Lung (tissue), 12 donors: ENCODE measurements around the gene KCNJ5. TPM values are rescaled to one million over a fixed set of nuclear protein-coding genes. Genes with fewer than 3 reads are reported as not detected.

Source experiments
- ATAC-seq: fragments of 200-7000 bp; cut with Tn5 transposase; one replicate; pipeline ENCODE4 v1.9.1; 2020; ENCODE audit warnings: moderate number of reproducible peaks; ENCODE audit not compliant: insufficient read depth, low FRiP score
- DNase-seq, 3 donors: peaks; one replicate each; pipeline ENCODE4 v3.0.0-alpha.2; 2013 to 2017
- H3K27ac ChIP-seq, 2 donors: one replicate each; pipeline ENCODE4 v1.5.1; 2013; ENCODE audit warnings: mild to moderate bottlenecking in 2 of 2, moderate library complexity in 2 of 2, control low read depth in 1 of 2, inconsistent platforms in 1 of 2, low read depth in 1 of 2, low read length in 1 of 2
- H3K27me3 ChIP-seq, 3 donors: one replicate each; pipeline ENCODE4 v1.5.1; 2013; ENCODE audit warnings: low read length in 2 of 3; ENCODE audit not compliant: control insufficient read depth in 3 of 3, insufficient read depth in 3 of 3
- H3K36me3 ChIP-seq, 4 donors: one replicate each; pipeline ENCODE4 v1.5.1; 2013; ENCODE audit warnings: low read length in 4 of 4, mild to moderate bottlenecking in 1 of 4, moderate library complexity in 1 of 4; ENCODE audit not compliant: control insufficient read depth in 4 of 4, insufficient read depth in 4 of 4
- H3K4me1 ChIP-seq, 5 donors: one replicate each; pipeline ENCODE4 v1.5.1; 2013; ENCODE audit warnings: low read length in 5 of 5, mild to moderate bottlenecking in 2 of 5, moderate library complexity in 1 of 5; ENCODE audit not compliant: control insufficient read depth in 5 of 5, insufficient read depth in 5 of 5
- H3K4me3 ChIP-seq: one replicate; pipeline ENCODE4 v1.5.1; 2013; ENCODE audit warnings: mild to moderate bottlenecking, control low read depth, moderate library complexity
- H3K9ac ChIP-seq, 2 donors: one replicate each; pipeline ENCODE4 v1.5.1; 2013; ENCODE audit warnings: low read length in 2 of 2, control low read depth in 1 of 2; ENCODE audit not compliant: insufficient read depth in 1 of 2
- H3K9me3 ChIP-seq, 4 donors: one replicate each; pipeline ENCODE4 v1.5.1; 2013; ENCODE audit warnings: low read length in 3 of 4, mild to moderate bottlenecking in 1 of 4, moderate library complexity in 1 of 4; ENCODE audit not compliant: control insufficient read depth in 4 of 4, insufficient read depth in 3 of 4
- WGBS, 2 donors: extraction: QIAGEN DNeasy Blood & Tissue Kit; methylation state at CpG; one replicate each; pipeline ENCODE4 v1.1.7; 2013; 5-methylcytosine and 5-hydroxymethylcytosine counted together
- polyA plus RNA-seq, 2 donors: library from polyadenylated mRNA; stranded (reverse); fragments of 200-250 nt; gene quantifications; one replicate each; pipeline ENCODE4 v1.2.1, GENCODE V29; 2013
- total RNA-seq, 2 donors: library from RNA; depleted of rRNA in 1 of 2; stranded (reverse); fragments of >200 nt in 1 of 2; gene quantifications; one replicate each; pipeline ENCODE4 v1.2.1, GENCODE V29; 2014 to 2021
- TF ChIP-seq, protein P1 (sequence below): IDR thresholded peaks from 2 replicates; pipeline ENCODE4 v1.5.1; 2012; ENCODE audit warnings: mild to moderate bottlenecking; ENCODE audit errors: control extremely low read depth, extremely low read depth
- donor health status: control.
- donor health status: control.
- donor health status: Bipolar disorder and iron deficiency.
- donor health status: healthy.
- donor health status: DM: yes; HTN: yes; CAD: no.

Gene KCNJ5
- total and polyA plus RNA-seq, 4 donors: 2.0 to 5.0 (median 2.8) TPM

DNA sequence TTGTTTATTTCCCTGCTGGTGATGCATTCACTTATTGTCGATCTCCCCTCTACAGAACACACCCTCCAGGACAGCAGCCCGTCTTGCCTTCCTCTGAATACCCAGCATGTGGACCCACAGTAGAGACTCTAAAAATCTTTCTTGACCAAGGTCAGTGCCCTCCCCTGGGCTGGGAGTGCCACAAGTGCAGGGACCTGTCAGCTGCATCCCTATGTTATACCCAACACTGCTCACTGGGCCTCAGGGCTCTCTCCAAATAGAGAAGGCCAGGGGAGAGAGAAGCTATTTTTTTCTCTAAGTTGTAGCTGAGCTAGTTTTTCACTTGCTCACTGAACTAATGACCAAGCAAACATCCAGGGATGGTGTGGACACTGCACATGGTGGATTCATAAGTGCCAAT lies 33.8 kb upstream of the KCNJ5 start:
- no peak overlapping the region for H3K4me3 ChIP-seq
- 77 to 86% methylated on average over 2 of the region's 2 CpGs for WGBS, 2 donors

DNA sequence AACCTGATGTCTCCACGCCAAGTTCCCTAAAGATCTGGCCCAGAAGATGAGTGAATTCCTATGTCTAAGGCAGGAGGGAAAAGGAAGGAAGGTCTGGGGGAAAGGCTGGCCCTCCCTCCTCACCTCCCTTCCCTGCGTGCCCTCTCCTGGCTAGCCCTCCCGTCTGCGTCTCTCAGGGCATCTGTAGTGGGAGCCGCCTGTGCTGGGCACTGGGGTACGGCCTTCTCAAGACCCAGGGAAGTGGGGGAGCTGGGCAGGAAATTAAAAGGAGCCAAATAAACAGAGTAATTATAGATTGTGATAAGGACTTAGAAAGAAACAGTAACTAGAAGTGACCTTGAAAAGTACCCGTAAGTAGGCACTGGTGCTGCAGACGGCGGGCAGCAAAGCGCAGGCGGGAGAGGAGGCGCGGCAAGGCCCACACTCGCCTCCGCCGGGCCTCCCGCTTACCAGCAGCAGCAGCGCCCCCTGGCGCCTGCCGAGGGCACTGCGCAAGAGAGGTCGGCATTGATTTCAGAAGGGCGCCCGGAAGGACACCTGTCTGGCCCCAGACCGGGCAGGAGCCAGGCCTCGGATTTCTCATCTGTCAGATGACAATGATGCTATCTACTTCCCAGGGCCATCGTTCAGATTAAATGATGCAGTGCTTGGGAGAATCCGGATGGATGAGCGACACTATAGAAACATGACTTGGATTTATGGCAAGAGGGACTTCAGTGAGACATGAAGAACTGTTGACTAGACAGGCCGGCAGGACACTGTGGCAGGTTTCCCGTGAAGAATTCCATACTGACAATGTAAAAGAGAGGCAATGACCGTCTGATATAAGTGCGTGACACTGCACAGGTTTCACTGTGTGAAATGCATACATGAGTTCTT lies 31.4 kb upstream of the KCNJ5 start:
- Histone ChIP-seq H3K27me3 (no peaks in the 10 kb centered on the region), H3K4me3 (no peak overlapping the region), H3K4me1 (peaks cover 0 to 9% (median 0%) of the 10 kb centered on the region in 5 donors), H3K9me3 (no peaks in the 10 kb centered on the region), H3K27ac (no peak overlapping the region), H3K9ac (no peak overlapping the region), H3K36me3 (no peaks in the 10 kb centered on the region)
- peak; percentile 65 to 81 (median 74) for DNase-seq
- TF ChIP-seq, protein P1, sequence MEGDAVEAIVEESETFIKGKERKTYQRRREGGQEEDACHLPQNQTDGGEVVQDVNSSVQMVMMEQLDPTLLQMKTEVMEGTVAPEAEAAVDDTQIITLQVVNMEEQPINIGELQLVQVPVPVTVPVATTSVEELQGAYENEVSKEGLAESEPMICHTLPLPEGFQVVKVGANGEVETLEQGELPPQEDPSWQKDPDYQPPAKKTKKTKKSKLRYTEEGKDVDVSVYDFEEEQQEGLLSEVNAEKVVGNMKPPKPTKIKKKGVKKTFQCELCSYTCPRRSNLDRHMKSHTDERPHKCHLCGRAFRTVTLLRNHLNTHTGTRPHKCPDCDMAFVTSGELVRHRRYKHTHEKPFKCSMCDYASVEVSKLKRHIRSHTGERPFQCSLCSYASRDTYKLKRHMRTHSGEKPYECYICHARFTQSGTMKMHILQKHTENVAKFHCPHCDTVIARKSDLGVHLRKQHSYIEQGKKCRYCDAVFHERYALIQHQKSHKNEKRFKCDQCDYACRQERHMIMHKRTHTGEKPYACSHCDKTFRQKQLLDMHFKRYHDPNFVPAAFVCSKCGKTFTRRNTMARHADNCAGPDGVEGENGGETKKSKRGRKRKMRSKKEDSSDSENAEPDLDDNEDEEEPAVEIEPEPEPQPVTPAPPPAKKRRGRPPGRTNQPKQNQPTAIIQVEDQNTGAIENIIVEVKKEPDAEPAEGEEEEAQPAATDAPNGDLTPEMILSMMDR: peak; percentile 84
- 26% methylated on average over 33 of the region's 33 CpGs for WGBS, 2 donors
- peak; percentile 83 for ATAC-seq

More for the DNA sequence above, 33.8 kb upstream of the KCNJ5 start:
- peaks cover 0 to 9% (median 0%) of the 10 kb centered on the region in 5 donors for H3K4me1 ChIP-seq
- TF ChIP-seq, protein P1: no peak
- no peak overlapping the region for H3K27ac ChIP-seq
- H3K9ac ChIP-seq: no peak overlapping the region
- no peaks in the 10 kb centered on the region for H3K27me3 ChIP-seq
- H3K36me3 ChIP-seq: no peaks in the 10 kb centered on the region
- no peaks in the 10 kb centered on the region for H3K9me3 ChIP-seq
- ATAC-seq (no peak), DNase-seq (no peak)

DNA sequence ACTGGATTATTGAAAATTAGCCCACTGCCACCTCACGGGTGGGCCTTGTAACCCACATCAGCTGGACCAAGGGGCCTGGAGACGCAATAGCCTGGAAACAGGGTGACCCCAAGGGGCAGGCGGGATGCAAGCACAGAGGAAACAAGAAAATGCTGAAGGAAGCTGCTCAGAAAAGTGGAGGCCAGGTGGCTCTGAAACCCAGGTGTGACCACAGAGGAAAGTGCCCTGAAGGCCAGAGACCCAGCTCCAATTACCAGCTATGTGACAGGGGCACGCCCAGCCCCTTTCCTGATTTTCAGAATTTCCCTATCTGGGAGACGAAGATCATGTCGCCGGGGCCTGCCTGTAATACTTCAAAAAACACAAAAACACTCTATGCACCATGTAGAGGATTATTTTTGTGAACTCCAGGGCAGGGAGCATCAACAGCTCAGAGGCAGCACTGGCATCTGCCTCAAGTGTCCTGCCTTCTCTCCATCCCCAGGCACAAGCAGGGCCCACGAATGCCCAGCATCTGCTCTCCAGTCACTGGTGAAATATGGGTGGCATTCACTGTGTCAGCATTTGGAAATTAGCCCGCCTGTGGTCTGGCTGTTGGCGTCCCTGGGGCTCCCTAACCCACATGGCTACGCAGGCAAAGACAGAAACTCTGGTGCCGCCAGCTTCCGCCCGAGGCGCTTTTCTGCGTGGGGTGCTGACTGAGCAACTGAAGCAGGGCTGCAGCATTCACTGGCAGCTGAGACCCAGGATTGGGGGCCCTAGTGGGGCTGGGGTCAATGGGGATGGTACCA lies 30.4 kb upstream of the KCNJ5 start:
- Histone ChIP-seq H3K9me3 (no peaks in the 10 kb centered on the region), H3K27ac (no peak overlapping the region), H3K9ac (no peak overlapping the region), H3K4me3 (no peak overlapping the region), H3K36me3 (no peaks in the 10 kb centered on the region), H3K27me3 (no peaks in the 10 kb centered on the region), H3K4me1 (peaks cover 0 to 6% (median 0%) of the 10 kb centered on the region in 5 donors)
- DNase-seq (no peak), ATAC-seq (no peak)
- WGBS, 2 donors: 91 to 92% methylated on average over 16 of the region's 16 CpGs
- TF ChIP-seq, protein P1: no peak
